ENCODE measurements around the gene POT1. TPM values are rescaled to one million over a fixed set of nuclear protein-coding genes. Genes with fewer than 3 reads are reported as not detected.

Gene POT1
- total and polyA plus RNA-seq, 2 experiments from 2014 or later: 12.0 to 40.4 TPM

DNA sequence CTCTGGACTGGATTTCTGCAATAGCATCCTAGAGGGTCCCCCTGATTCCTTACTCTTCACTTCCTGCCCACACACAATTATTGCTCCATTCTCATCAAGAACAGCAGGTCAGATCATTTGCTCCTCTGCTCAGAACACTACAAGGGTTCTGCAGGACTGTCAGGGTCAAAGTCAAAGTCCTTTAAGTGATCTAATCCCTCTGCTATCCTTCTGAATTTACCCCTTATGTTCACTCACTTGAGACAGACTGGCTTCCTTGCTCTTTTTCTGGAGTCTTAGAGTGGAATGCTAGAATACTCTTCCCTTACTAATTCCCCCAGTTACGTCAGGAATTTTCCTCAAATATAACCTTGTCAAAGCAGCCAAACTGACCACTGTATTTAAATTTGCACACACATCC is 7.5 kb upstream of the POT1 start:
- no peaks in the 10 kb centered on the region for H3K27me3 Mint-ChIP-seq (ENCODE audit: insufficient read depth, low read depth, poor library complexity)
- Histone ChIP-seq H3K36me3 (ENCODE audit: insufficient read depth) (no peaks in the 10 kb centered on the region), H3K4me1 (ENCODE audit: insufficient read depth) (peaks cover 4% of the 10 kb centered on the region; the same call in 1 of the 2 replicates), H3K9me2 (ENCODE audit: insufficient read depth) (no peaks in the 10 kb centered on the region), H3K27ac (ENCODE audit: low read depth) (no peak overlapping the region), H4K20me1 (replicated peaks; ENCODE audit: insufficient read depth) (no peaks in the 10 kb centered on the region), H2AFZ (no peak overlapping the region), H3F3A (replicated peaks; ENCODE audit: low read depth) (no peaks in the 10 kb centered on the region), H3K27me3 (ENCODE audit: insufficient read depth) (no peaks in the 10 kb centered on the region), H3K79me2 (replicated peaks; ENCODE audit: insufficient read depth) (no peaks in the 10 kb centered on the region), H3K4me3 (no peak overlapping the region), H3K4me2 (no peak overlapping the region)
- no peaks in the 10 kb centered on the region for H3K36me3 Mint-ChIP-seq (ENCODE audit: low read depth)
- ATAC-seq (no peak), DNase-seq (ENCODE audit: low spot score) (no peak)
- H3K4me1 Mint-ChIP-seq: peaks cover 3% of the 10 kb centered on the region
- no peak for TF ChIP-seq EZH2phosphoT487 (IDR thresholded peaks at IDR 0.05; ENCODE audit: unreplicated experiment)
- H3K4me3 Mint-ChIP-seq: no peak overlapping the region
- H3K9me3 Mint-ChIP-seq: no peaks in the 10 kb centered on the region
- H3K27ac Mint-ChIP-seq: no peak overlapping the region

DNA sequence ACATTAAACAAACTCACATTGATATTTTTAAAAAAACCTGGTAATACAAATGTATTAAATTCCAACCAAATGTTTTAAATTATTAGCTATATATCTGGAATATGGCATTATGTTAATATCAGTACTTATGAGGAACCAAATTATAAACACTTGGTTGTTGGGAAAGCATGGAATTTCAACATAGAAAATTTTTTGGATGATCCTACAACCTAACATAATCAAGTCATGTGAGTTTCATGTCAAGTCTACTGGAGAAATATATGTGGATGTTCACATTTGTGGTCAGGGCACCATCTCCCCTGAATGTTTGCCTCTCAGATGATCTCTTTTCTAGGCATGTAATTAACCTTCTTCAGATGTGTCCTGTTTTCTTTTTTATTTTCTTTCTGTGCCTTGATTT is 5.2 kb upstream of the POT1 start:
- Histone ChIP-seq H3F3A (replicated peaks; ENCODE audit: low read depth) (no peaks in the 10 kb centered on the region), H3K4me2 (no peak overlapping the region), H3K79me2 (replicated peaks; ENCODE audit: insufficient read depth) (no peaks in the 10 kb centered on the region), H4K20me1 (replicated peaks; ENCODE audit: insufficient read depth) (no peaks in the 10 kb centered on the region), H3K27ac (ENCODE audit: low read depth) (no peak overlapping the region), H3K36me3 (ENCODE audit: insufficient read depth) (no peaks in the 10 kb centered on the region), H3K4me1 (ENCODE audit: insufficient read depth) (peaks cover 4% of the 10 kb centered on the region; the same call in 1 of the 2 replicates), H2AFZ (no peak overlapping the region), H3K4me3 (no peak overlapping the region), H3K27me3 (ENCODE audit: insufficient read depth) (no peaks in the 10 kb centered on the region), H3K9me2 (ENCODE audit: insufficient read depth) (no peaks in the 10 kb centered on the region)
- TF ChIP-seq, protein P1, sequence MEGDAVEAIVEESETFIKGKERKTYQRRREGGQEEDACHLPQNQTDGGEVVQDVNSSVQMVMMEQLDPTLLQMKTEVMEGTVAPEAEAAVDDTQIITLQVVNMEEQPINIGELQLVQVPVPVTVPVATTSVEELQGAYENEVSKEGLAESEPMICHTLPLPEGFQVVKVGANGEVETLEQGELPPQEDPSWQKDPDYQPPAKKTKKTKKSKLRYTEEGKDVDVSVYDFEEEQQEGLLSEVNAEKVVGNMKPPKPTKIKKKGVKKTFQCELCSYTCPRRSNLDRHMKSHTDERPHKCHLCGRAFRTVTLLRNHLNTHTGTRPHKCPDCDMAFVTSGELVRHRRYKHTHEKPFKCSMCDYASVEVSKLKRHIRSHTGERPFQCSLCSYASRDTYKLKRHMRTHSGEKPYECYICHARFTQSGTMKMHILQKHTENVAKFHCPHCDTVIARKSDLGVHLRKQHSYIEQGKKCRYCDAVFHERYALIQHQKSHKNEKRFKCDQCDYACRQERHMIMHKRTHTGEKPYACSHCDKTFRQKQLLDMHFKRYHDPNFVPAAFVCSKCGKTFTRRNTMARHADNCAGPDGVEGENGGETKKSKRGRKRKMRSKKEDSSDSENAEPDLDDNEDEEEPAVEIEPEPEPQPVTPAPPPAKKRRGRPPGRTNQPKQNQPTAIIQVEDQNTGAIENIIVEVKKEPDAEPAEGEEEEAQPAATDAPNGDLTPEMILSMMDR (conservative IDR thresholded peaks at IDR 0.05; ENCODE audit: low read depth in 2 of 2): no peak
- TF ChIP-seq CREB1 (CRISPR knock-in tag; IDR thresholded peaks at IDR 0.05; ENCODE audit: low read depth): no peak
- TF ChIP-seq POLR2AphosphoS5 (IDR thresholded peaks at IDR 0.05; ENCODE audit: low read depth): no peak
- no peak for TF ChIP-seq EZH2 (IDR thresholded peaks at IDR 0.05; ENCODE audit: low read depth, unreplicated experiment)
- TF ChIP-seq, protein P2, sequence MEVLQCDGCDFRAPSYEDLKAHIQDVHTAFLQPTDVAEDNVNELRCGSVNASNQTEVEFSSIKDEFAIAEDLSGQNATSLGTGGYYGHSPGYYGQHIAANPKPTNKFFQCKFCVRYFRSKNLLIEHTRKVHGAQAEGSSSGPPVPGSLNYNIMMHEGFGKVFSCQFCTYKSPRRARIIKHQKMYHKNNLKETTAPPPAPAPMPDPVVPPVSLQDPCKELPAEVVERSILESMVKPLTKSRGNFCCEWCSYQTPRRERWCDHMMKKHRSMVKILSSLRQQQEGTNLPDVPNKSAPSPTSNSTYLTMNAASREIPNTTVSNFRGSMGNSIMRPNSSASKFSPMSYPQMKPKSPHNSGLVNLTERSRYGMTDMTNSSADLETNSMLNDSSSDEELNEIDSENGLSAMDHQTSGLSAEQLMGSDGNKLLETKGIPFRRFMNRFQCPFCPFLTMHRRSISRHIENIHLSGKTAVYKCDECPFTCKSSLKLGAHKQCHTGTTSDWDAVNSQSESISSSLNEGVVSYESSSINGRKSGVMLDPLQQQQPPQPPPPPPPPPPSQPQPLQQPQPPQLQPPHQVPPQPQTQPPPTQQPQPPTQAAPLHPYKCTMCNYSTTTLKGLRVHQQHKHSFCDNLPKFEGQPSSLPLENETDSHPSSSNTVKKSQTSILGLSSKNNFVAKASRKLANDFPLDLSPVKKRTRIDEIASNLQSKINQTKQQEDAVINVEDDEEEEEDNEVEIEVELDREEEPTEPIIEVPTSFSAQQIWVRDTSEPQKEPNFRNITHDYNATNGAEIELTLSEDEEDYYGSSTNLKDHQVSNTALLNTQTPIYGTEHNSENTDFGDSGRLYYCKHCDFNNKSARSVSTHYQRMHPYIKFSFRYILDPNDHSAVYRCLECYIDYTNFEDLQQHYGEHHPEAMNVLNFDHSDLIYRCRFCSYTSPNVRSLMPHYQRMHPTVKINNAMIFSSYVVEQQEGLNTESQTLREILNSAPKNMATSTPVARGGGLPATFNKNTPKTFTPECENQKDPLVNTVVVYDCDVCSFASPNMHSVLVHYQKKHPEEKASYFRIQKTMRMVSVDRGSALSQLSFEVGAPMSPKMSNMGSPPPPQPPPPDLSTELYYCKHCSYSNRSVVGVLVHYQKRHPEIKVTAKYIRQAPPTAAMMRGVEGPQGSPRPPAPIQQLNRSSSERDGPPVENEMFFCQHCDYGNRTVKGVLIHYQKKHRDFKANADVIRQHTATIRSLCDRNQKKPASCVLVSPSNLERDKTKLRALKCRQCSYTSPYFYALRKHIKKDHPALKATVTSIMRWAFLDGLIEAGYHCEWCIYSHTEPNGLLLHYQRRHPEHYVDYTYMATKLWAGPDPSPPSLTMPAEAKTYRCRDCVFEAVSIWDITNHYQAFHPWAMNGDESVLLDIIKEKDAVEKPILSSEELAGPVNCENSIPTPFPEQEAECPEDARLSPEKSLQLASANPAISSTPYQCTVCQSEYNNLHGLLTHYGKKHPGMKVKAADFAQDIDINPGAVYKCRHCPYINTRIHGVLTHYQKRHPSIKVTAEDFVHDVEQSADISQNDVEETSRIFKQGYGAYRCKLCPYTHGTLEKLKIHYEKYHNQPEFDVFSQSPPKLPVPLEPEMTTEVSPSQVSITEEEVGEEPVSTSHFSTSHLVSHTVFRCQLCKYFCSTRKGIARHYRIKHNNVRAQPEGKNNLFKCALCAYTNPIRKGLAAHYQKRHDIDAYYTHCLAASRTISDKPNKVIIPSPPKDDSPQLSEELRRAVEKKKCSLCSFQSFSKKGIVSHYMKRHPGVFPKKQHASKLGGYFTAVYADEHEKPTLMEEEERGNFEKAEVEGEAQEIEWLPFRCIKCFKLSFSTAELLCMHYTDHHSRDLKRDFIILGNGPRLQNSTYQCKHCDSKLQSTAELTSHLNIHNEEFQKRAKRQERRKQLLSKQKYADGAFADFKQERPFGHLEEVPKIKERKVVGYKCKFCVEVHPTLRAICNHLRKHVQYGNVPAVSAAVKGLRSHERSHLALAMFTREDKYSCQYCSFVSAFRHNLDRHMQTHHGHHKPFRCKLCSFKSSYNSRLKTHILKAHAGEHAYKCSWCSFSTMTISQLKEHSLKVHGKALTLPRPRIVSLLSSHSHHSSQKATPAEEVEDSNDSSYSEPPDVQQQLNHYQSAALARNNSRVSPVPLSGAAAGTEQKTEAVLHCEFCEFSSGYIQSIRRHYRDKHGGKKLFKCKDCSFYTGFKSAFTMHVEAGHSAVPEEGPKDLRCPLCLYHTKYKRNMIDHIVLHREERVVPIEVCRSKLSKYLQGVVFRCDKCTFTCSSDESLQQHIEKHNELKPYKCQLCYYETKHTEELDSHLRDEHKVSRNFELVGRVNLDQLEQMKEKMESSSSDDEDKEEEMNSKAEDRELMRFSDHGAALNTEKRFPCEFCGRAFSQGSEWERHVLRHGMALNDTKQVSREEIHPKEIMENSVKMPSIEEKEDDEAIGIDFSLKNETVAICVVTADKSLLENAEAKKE (CRISPR knock-in tag; IDR thresholded peaks at IDR 0.05): no peak
- no peak for TF ChIP-seq NANOG (IDR thresholded peaks at IDR 0.05; ENCODE audit: borderline replicate concordance)
- TF ChIP-seq ZNF114 (CRISPR knock-in tag; IDR thresholded peaks at IDR 0.05): no peak
- TF ChIP-seq ZNF331 (CRISPR knock-in tag; IDR thresholded peaks at IDR 0.05; ENCODE audit: low read depth): no peak
- no peak for TF ChIP-seq EZH2phosphoT487 (IDR thresholded peaks at IDR 0.05; ENCODE audit: unreplicated experiment)
- TF ChIP-seq JUNB (IDR thresholded peaks at IDR 0.05; ENCODE audit: unreplicated experiment): no peak
- no peak for TF ChIP-seq STAT1 (IDR thresholded peaks at IDR 0.05; ENCODE audit: unreplicated experiment)
- TF ChIP-seq REST (IDR thresholded peaks at IDR 0.05; ENCODE audit: unreplicated experiment): no peak
- no peaks in the 10 kb centered on the region for H3K9me3 Mint-ChIP-seq
- peaks cover 3% of the 10 kb centered on the region for H3K4me1 Mint-ChIP-seq
- H3K27me3 Mint-ChIP-seq (ENCODE audit: insufficient read depth, low read depth, poor library complexity): no peaks in the 10 kb centered on the region
- no peak overlapping the region for H3K4me3 Mint-ChIP-seq
- ATAC-seq: no peak
- H3K27ac Mint-ChIP-seq: no peak overlapping the region
- no peaks in the 10 kb centered on the region for H3K36me3 Mint-ChIP-seq (ENCODE audit: low read depth)
- no peak for DNase-seq (ENCODE audit: low spot score)

Data from GM23338 (cell line).